ENCODE measurements around the gene TTI1. TPM values are rescaled to one million over a fixed set of nuclear protein-coding genes. Genes with fewer than 3 reads are reported as not detected.

The TTI1 gene
- total and polyA plus RNA-seq, 2 of the 13 experiments (the other 11 are each of a cell fraction or from before 2014, with no cell fraction given) = 22.9 to 39.8 TPM

DNA sequence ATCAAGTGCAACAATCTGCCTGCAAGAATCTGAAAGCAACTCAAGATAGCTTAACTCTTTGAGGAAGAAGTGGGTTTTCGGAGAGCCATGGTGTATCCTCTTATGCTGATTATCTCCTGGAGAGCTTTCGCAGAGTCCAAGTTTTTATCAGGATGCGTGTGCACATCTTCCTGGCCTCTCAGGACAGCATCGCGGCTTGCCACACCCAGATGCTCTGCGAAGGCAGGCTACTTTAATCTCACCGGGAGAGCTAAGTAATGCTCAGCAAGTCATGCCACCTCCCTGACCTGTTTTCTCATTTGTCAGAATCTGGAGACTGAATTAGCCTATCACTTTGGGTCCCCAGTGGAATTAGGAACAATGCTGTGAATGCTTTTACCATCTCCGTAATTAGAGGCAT is 52.9 kb downstream of the TTI1 start (continued):
- TF ChIP-seq UBTF (CRISPR knock-in tag; IDR thresholded peaks at IDR 0.05) = no peak
- no peak for TF ChIP-seq RFX3 (CRISPR knock-in tag; IDR thresholded peaks at IDR 0.05)
- no peak for TF ChIP-seq TEAD2 (CRISPR knock-in tag; IDR thresholded peaks at IDR 0.05)
- TF ChIP-seq, protein P1, sequence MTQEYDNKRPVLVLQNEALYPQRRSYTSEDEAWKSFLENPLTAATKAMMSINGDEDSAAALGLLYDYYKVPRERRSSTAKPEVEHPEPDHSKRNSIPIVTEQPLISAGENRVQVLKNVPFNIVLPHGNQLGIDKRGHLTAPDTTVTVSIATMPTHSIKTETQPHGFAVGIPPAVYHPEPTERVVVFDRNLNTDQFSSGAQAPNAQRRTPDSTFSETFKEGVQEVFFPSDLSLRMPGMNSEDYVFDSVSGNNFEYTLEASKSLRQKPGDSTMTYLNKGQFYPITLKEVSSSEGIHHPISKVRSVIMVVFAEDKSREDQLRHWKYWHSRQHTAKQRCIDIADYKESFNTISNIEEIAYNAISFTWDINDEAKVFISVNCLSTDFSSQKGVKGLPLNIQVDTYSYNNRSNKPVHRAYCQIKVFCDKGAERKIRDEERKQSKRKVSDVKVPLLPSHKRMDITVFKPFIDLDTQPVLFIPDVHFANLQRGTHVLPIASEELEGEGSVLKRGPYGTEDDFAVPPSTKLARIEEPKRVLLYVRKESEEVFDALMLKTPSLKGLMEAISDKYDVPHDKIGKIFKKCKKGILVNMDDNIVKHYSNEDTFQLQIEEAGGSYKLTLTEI (CRISPR knock-in tag; conservative IDR thresholded peaks at IDR 0.05) = no peak
- TF ChIP-seq RARA (CRISPR knock-in tag; IDR thresholded peaks at IDR 0.05) = no peak
- no peak for TF ChIP-seq ZNF264 (CRISPR knock-in tag; IDR thresholded peaks at IDR 0.05)
- TF ChIP-seq ZNF577 (CRISPR knock-in tag; IDR thresholded peaks at IDR 0.05; ENCODE audit: borderline replicate concordance, low read depth) = no peak

GRCh38 chr20:37979021-37979985 is 54.0 kb downstream of the TTI1 start:
- CTCF ChIA-PET (ENCODE audit: low intra/inter-chr PET ratio, low total read pairs) = no interaction called here
- BruUV-seq (replicated peaks) = no TSS peak
- no peak for FAIRE-seq
- Histone ChIP-seq H2AFZ (ENCODE audit: low read length) (no peak overlapping the region), H3K79me2 (ENCODE audit: insufficient read depth, low read length) (no peaks in the 10 kb centered on the region), H3K9ac (ENCODE audit: insufficient read depth, low read depth, low read length) (no peak overlapping the region), H3K4me1 (ENCODE audit: insufficient read depth, low read length) (peaks cover 15% of the 10 kb centered on the region), H3K9me3 (ENCODE audit: low read length) (no peaks in the 10 kb centered on the region), H3K4me3 (replicated peaks in 1 of 3; ENCODE audit: insufficient read depth in 1 of 3, low read depth in 2 of 3, low read length in 3 of 3) (no peak overlapping the region), H3K27me3 (ENCODE audit: control insufficient read depth in 1 of 2, insufficient read depth in 2 of 2, low read length in 2 of 2) (no peaks in the 10 kb centered on the region), H4K20me1 (ENCODE audit: insufficient read depth, low read length) (no peaks in the 10 kb centered on the region), H3K4me2 (ENCODE audit: low read depth, low read length) (no peak overlapping the region), H3K27ac (ENCODE audit: extremely low read length, insufficient read depth, low read length) (no peak overlapping the region), H3K36me3 (replicated peaks in 1 of 2; ENCODE audit: control insufficient read depth in 1 of 2, insufficient read depth in 2 of 2, low read length in 2 of 2) (peaks cover 9 to 14% of the 10 kb centered on the region in 2 experiments)
- ATAC-seq = no peak
- POLR2A ChIA-PET = no interaction called here
- in situ Hi-C loops (cut with HindIII; ENCODE audit: extremely low pct_ligation_motif_present, low pct_unique_long_range_greater_than_20kb) (no loop called here), intact Hi-C loops (cut with micrococcal nuclease; ENCODE audit: unreplicated experiment) (no loop called here)
- DNase-seq (ENCODE audit: low spot score) = no peak
- TF ChIP-seq ZFP36 (IDR thresholded peaks at IDR 0.05; ENCODE audit: borderline replicate concordance, low read depth, low read length, partially characterized antibody) (peak; percentile 73), CREBL2 (CRISPR knock-in tag; IDR thresholded peaks at IDR 0.05; ENCODE audit: borderline replicate concordance) (no peak)
- WGBS (ENCODE audit: low lambda C conversion rate) = 85% methylated on average over 16 of the region's 16 CpGs

Data from HepG2 (cell line).